Measurements from ENCODE around the gene XPO4.
"Not testable (repeated sequence)": the region's sequence is repeated elsewhere in the genome, so short reads cannot be mapped to it uniquely, and the experiment has no call there.

The XPO4 gene

DNA sequence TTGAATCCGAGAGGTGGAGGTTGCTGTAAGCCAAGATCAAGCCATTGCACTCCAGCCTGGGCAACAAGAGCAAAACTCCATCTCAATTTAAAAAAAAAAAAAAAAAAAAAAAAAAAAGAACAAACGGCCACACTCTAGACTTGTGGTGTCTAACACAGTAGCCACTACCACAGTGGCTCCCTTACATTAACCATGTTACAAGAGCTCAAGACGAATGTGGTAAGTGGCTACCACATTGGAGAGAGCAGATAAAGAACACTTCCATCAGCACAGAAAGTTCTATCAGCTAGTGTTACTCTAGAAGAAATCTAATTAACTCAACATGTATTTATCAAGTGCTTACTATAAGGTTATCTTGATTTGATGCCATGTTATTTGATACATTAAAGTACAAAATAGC, 11.5 kb downstream of the XPO4 start:
- no peak for DNase-seq (ENCODE audit: low read depth)

DNA sequence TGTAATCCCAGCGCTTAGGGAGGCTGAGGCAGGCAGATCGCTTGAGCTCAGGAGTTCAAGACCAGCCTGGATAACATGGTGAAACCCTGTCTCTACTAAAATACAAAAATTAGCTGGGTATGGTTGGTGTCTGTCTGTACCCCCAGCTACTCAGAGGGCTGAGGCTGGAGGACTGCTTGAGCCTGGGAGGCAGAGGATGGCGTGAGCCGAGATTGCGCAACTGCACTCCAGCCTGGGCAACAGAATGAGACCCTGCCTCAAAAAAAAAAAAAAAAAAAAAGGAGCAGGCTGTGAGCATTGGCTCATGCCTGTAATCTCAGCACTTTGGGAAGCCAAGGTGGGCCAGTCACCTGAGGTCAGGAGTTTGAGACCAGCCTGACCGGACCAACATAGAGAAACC, 12.0 kb downstream of the XPO4 start:
- DNase-seq (ENCODE audit: low read depth): not testable (repeated sequence)

- DNase-seq (ENCODE audit: low read depth): no peak
Observed at GRCh38 chr13:20882206-20882605, 20.3 kb downstream of the XPO4 start.

GRCh38 chr13:20877902-20878301, 24.6 kb downstream of the XPO4 start:
- DNase-seq (ENCODE audit: low read depth): no peak

DNA sequence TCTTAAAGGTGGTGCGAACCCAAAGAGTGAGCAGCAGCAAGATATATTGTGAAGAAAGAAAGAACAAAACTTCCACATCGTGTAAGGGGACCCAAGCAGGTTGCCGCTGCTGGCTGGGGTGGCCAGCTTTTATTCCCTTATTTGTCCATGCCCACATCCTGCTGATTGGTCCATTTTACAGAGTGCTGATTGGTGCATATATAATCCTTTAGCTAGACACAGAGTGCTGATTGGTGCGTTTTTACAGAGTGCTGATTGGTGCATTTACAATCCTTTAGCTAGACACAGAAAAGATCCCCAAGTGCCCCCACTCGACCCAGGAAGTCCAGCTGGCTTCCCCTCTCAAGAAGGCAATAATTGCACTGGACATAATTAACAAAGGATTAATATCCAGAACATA, 25.7 kb downstream of the XPO4 start:
- DNase-seq (ENCODE audit: low read depth): not testable (repeated sequence)

GRCh38 chr13:20874439-20874838, 28.1 kb downstream of the XPO4 start:
- not testable (repeated sequence) for DNase-seq (ENCODE audit: low read depth)

- no peak for DNase-seq (ENCODE audit: low read depth)
Observed at GRCh38 chr13:20873348-20873747, 29.2 kb downstream of the XPO4 start.

- DNase-seq (ENCODE audit: low read depth): no peak
Observed at GRCh38 chr13:20870829-20871228, 31.7 kb downstream of the XPO4 start.

- DNase-seq (ENCODE audit: low read depth): no peak
Observed at GRCh38 chr13:20869540-20869939, 33.0 kb downstream of the XPO4 start.

DNA sequence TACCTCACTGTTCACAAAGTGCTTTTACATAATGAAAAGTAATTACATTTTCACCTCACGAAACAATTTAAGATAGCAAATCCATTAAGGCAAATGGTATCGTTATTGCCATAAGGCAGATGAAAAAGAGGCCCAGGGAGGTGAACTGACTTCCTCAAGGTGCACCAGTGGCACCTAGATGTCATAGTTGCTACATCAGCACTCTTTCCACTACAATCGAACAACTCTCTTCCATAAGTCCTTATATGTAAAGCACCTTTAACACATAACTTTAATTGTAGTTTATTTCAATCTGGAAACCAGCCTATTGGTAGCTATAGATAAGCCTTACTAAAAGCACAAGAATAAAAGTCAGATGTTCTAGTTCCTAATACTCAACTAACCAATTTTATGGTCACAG, 35.1 kb downstream of the XPO4 start:
- no peak for DNase-seq (ENCODE audit: low read depth)

GRCh38 chr13:20861666-20862065, 40.9 kb downstream of the XPO4 start:
- not testable (repeated sequence) for DNase-seq (ENCODE audit: low read depth)

- no peak for DNase-seq (ENCODE audit: low read depth)
Observed at GRCh38 chr13:20860844-20861243, 41.7 kb downstream of the XPO4 start.

DNA sequence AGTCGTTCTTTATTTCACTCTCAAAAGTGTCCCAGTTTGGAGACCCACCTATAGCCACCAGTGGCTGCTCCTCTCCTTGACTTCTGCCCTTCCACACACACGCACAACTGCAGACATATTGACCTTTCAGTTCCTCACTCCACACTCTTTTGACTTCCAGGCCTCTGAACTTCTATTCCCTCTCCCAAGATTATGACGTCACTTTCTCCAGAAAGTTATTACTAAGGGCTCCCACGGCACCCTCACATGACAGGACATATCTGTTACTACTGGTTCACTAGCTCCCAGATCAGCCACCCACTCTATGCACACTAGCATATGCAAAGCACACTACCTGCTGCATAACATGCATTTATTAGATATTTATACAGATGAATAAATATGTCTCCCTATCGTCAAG, 45.9 kb downstream of the XPO4 start:
- no peak for DNase-seq (ENCODE audit: low read depth)

DNA sequence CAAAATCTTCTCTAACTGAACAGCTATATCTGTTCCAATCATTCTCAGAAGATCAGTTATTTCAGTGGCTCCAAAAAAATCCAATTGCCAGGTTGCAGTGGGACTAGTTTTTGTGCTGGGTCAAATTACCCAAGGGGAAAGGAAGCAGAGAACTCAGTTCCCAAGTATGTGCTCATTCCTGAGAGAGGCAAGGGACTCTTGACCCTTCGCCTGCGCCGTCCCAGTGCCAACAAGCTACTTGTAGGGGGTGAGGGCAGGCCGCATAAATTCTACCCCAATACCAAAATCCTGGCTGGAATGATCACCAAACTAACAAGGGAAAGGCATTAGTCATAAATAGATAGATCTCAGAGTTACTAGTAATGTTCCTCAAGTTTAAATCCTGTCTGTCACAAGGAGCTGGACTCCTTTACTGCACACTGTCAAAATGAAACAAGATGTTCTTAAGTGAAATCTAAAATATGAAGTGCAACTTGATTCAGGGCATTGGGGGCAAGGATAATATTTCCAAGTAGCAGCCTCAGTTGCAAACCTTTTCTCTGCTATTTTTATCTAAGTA, 50.6 kb downstream of the XPO4 start:
- no peak for DNase-seq (ENCODE audit: low read depth)

- DNase-seq (ENCODE audit: low read depth): no peak
Observed at GRCh38 chr13:20848944-20849343, 53.6 kb downstream of the XPO4 start.

- no peak for DNase-seq (ENCODE audit: low read depth)
Observed at GRCh38 chr13:20848203-20848602, 54.3 kb downstream of the XPO4 start.

DNA sequence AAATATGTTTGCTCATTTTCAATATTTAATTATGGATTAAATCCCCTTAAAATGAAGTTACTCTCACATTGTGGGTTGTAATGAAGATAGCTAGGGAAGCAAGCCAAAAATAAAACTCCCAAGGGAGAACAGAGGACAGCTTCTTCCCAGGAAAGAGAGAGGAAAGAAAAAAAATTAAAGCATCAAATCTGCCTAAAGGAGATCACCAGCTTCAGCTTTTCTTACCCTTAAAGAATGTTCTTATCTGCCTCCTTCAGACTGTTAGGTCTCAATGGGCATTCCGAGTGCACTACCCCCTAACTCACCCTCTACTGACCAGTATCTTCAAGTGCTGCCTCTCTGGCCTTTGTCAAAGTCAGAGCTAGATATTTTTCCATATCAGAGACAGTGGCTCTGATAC, 55.2 kb downstream of the XPO4 start:
- DNase-seq (ENCODE audit: low read depth): no peak

DNA sequence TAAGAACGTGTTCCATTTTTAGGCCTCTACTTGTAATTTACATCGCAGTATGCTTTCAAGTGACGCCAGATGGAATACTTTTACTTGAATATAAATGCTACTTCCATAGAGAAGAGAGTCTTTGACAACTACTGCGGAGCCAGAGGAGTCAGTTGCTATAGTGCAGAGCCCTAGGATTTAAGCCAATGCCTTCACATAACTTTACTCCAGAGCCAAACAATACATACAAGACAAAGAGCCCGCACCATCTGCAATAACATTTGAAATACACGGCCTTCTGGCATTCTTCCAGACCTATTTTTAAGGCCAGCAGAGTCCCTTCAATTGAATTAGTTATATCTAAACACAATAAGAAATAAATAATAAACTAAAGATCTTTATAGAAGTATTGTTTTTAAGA, 59.4 kb downstream of the XPO4 start:
- no peak for DNase-seq (ENCODE audit: low read depth)

DNA sequence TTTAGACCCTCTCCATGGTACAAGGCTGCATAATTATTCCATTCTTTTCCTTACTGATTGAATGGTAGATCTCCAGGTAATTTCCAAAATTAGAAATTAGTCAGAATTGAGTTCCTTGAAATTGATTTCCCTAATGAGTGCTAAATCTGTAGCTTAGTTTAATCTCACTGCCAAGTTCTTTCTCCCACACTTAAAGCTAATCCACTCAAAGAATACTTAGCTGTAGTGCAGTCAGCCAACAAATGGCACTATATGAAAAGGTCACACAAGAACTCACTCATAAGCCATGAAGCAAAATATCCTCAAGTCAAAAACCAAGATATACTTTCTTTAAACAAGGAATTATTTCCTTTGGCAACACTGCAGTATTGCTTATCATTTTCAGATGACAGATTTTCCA, 62.0 kb downstream of the XPO4 start:
- DNase-seq (ENCODE audit: low read depth): no peak

GRCh38 chr13:20833900-20834679, 68.5 kb downstream of the XPO4 start:
- no peak for DNase-seq (ENCODE audit: low read depth)

DNA sequence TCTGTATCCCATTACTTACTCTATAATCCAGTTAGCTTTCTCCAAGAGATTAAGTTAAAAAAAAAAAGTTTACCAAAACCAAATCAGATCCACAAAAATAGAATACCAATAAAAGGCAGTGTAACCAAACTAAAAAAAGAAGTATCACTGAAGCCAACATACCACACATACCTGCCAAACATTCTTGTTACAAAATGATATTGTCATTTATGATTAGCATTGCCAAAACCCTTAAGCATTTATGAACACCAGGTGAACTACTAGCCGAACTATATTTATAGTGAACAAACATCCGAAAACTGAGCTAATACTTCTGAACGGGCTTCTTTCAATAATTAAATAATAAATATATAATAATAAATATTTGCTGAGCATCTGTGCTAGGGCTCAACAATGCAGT, 69.7 kb downstream of the XPO4 start:
- DNase-seq (ENCODE audit: low read depth): no peak

DNA sequence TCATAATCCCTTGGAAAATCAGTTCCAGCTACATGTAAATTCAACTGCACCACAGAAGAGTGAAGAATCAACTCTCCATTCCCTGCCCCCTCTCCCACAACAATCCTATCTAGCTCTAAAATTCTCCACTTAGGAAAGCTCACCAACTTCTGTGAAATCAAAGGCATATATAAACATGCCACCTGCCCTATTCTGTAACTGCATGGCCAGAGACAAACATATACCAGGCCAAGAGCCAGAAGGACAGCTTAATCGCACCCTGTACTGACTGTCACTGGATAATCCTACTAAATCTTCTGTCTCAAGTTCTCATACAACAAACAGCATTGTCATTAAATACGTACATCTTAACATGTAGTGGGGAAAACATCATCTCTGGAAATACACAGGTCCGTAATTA, 70.6 kb downstream of the XPO4 start:
- no peak for DNase-seq (ENCODE audit: low read depth)

DNA sequence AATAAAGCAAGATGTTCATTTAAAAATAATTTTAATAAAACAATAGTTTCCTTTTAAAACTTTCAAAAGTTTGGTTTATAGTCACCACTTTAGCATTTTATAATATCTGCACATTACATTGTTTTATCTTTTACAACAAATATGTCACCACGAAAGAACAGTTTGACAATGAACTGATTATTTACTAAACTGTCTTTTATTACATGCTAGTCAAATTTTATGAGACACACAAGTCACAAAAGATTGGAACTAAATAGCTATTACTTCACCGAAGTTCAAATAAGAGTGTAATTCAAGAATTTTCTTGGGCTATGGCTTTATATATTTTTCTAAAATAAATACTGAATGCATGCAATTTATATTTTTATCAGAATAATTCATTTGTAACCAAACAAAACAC, 71.3 kb downstream of the XPO4 start:
- DNase-seq (ENCODE audit: low read depth): no peak

All from stimulated activated CD8-positive, alpha-beta memory T cell treated with anti-CD3 and anti-CD28 coated beads, Interleukin-7, amount 100 ng/mL, for 24 hours (primary cell).